GM21360 (cell line): ENCODE results near the gene ZNF592.

Experiments
- ATAC-seq: cut with Tn5 transposase; IDR thresholded peaks from one replicate; pipeline ENCODE4 v1.9.1; 2021; ENCODE audit warnings: mild to moderate bottlenecking, moderate library complexity; ENCODE audit not compliant: unreplicated experiment

Gene ZNF592

GRCh38 chr15:84773716-84774115, 25.3 kb downstream of the ZNF592 start:
- no peak for ATAC-seq

- no peak for ATAC-seq
Measured at GRCh38 chr15:84775867-84776449, 27.6 kb downstream of the ZNF592 start.

GRCh38 chr15:84778194-84778593, 29.8 kb downstream of the ZNF592 start:
- ATAC-seq, result no peak

- no peak for ATAC-seq
Measured at GRCh38 chr15:84780492-84780891, 32.1 kb downstream of the ZNF592 start.

GRCh38 chr15:84781495-84781894, 33.1 kb downstream of the ZNF592 start:
- no peak for ATAC-seq

GRCh38 chr15:84782346-84782745, 34.0 kb downstream of the ZNF592 start:
- no peak for ATAC-seq

GRCh38 chr15:84783493-84784251, 35.3 kb downstream of the ZNF592 start:
- no peak for ATAC-seq

GRCh38 chr15:84784262-84784661, 35.9 kb downstream of the ZNF592 start:
- no peak for ATAC-seq

GRCh38 chr15:84785053-84785452, 36.7 kb downstream of the ZNF592 start:
- ATAC-seq, result no peak

GRCh38 chr15:84788500-84788899, 40.1 kb downstream of the ZNF592 start:
- no peak for ATAC-seq

GRCh38 chr15:84789762-84790161, 41.4 kb downstream of the ZNF592 start:
- ATAC-seq, result no peak

- no peak for ATAC-seq
Measured at GRCh38 chr15:84790676-84791075, 42.3 kb downstream of the ZNF592 start.

- ATAC-seq, result no peak
Measured at GRCh38 chr15:84791763-84792162, 43.4 kb downstream of the ZNF592 start.

- no peak for ATAC-seq
Measured at GRCh38 chr15:84793431-84794161, 45.2 kb downstream of the ZNF592 start.

GRCh38 chr15:84794162-84794547, 45.8 kb downstream of the ZNF592 start:
- no peak for ATAC-seq

GRCh38 chr15:84795186-84795585, 46.8 kb downstream of the ZNF592 start:
- no peak for ATAC-seq

GRCh38 chr15:84797212-84797611, 48.8 kb downstream of the ZNF592 start:
- ATAC-seq, result no peak

GRCh38 chr15:84797801-84798200, 49.4 kb downstream of the ZNF592 start:
- no peak for ATAC-seq

GRCh38 chr15:84798436-84798946, 50.1 kb downstream of the ZNF592 start:
- no peak for ATAC-seq

- ATAC-seq, result no peak
Measured at GRCh38 chr15:84799511-84800187, 51.3 kb downstream of the ZNF592 start.

GRCh38 chr15:84800365-84800806, 52.0 kb downstream of the ZNF592 start:
- ATAC-seq, result no peak
